IMR-90 (cell line): ENCODE data around the gene HOTAIR. TPM values are rescaled to one million over a fixed set of nuclear protein-coding genes. Genes with fewer than 3 reads are reported as not detected.

Experiments
- ATAC-seq: fragments of 200-7000 bp; cut with Tn5 transposase; 2 replicates; pipeline ENCODE4 v1.9.1; 2020; ENCODE audit warnings: low read depth, mild to moderate bottlenecking, moderate library complexity
- BruUV-seq: library from RNA; stranded (reverse); fragments of 400-500 nt; replicated peaks from 2 replicates; lab custom pipeline; 2021; lab: Mats Ljungman, UMichigan
- CTCF ChIA-PET: fragments of 300-600 bp; formaldehyde crosslinking; extraction: SDS; loops from one replicate; lab custom pipeline; 2021; ENCODE audit warnings: antibody characterized with exemption; lab: Yijun Ruan, JAX
- POLR2A ChIA-PET: fragments of 300-600 bp; sonication (Branson Sonifier 250); formaldehyde crosslinking; loops from one replicate; lab custom pipeline; 2022; ENCODE audit warnings: antibody characterized with exemption; ENCODE audit not compliant: unreplicated experiment; lab: Charles Lee
- DNase-seq: peaks from one replicate; pipeline ENCODE4 v3.0.0; 2013
- H2AFZ ChIP-seq: replicated peaks from 2 replicates; pipeline ENCODE3; 2013; ENCODE audit warnings: low read length, mild to moderate bottlenecking; ENCODE audit not compliant: poor library complexity
- H2AK5ac ChIP-seq: 2 replicates; pipeline ENCODE4 v1.6.1; 2013; ENCODE audit warnings: low read depth, low read length, inconsistent platforms
- H2AK9ac ChIP-seq: replicated peaks from 2 replicates; pipeline ENCODE3; 2013; ENCODE audit warnings: mild to moderate bottlenecking, low read depth, low read length, moderate library complexity; ENCODE audit not compliant: poor library complexity
- H2BK120ac ChIP-seq: 2 replicates; pipeline ENCODE4 v1.6.1; 2013; ENCODE audit warnings: low read depth, low read length, inconsistent platforms
- H2BK15ac ChIP-seq: 3 replicates; pipeline ENCODE4 v1.6.1; 2013; ENCODE audit warnings: low read depth, low read length, inconsistent platforms
- H2BK20ac ChIP-seq: 2 replicates; pipeline ENCODE4 v1.6.1; 2013; ENCODE audit warnings: low read depth, mild to moderate bottlenecking, inconsistent platforms, low read length, moderate library complexity
- H2BK5ac ChIP-seq: 2 replicates; pipeline ENCODE4 v1.6.1; 2013; ENCODE audit warnings: mild to moderate bottlenecking, low read depth, low read length, inconsistent platforms; ENCODE audit not compliant: poor library complexity, severe bottlenecking
- H3K14ac ChIP-seq: replicated peaks from 2 replicates; pipeline ENCODE4 v1.6.1; 2013; ENCODE audit warnings: low read depth, low read length, inconsistent platforms
- H3K18ac ChIP-seq: 2 replicates; pipeline ENCODE4 v1.6.1; 2013; ENCODE audit warnings: low read depth, low read length, control low read depth
- H3K23ac ChIP-seq: 2 replicates; pipeline ENCODE4 v1.6.1; 2013; ENCODE audit warnings: low read depth, low read length, inconsistent platforms
- H3K27ac ChIP-seq: 2 replicates; pipeline ENCODE4 v1.5.1; 2013; ENCODE audit warnings: mild to moderate bottlenecking, control low read depth, low read length; ENCODE audit not compliant: insufficient read depth
- H3K27me3 ChIP-seq: 2 replicates; pipeline ENCODE4 v1.6.1; 2013; ENCODE audit warnings: low read length; ENCODE audit not compliant: control insufficient read depth, insufficient read depth
- H3K36me3 ChIP-seq: 2 replicates; pipeline ENCODE4 v1.6.1; 2013; ENCODE audit warnings: low read length, mixed read lengths; ENCODE audit not compliant: control insufficient read depth, insufficient read depth
- H3K4ac ChIP-seq: 2 replicates; pipeline ENCODE4 v1.6.1; 2013; ENCODE audit warnings: low read depth, low read length, inconsistent platforms
- H3K4me1 ChIP-seq: 2 replicates; pipeline ENCODE4 v1.6.1; 2013; ENCODE audit warnings: low read length, mixed read lengths; ENCODE audit not compliant: control insufficient read depth, insufficient read depth
- H3K4me2 ChIP-seq: 2 replicates; pipeline ENCODE4 v1.6.1; 2013; ENCODE audit warnings: low read depth, mild to moderate bottlenecking, control low read depth, low read length, moderate library complexity
- H3K4me3 ChIP-seq: 2 replicates; pipeline ENCODE4 v1.5.1; 2013; ENCODE audit warnings: low read depth, mild to moderate bottlenecking, control low read depth, low read length, moderate library complexity; ENCODE audit not compliant: insufficient read depth
- H3K56ac ChIP-seq: 2 replicates; pipeline ENCODE4 v1.6.1; 2013; ENCODE audit warnings: low read length, inconsistent platforms; ENCODE audit not compliant: insufficient read depth; ENCODE audit errors: extremely low read depth
- H3K79me1 ChIP-seq, 2 experiments: 2 replicates each; pipeline ENCODE4 v1.6.1; 2013; ENCODE audit warnings: low read length in 2 of 2, inconsistent platforms in 1 of 2, low read depth in 1 of 2
- H3K9ac ChIP-seq: 2 replicates; pipeline ENCODE4 v1.6.1; 2013; ENCODE audit warnings: low read depth, low read length, control low read depth
- H3K9me1 ChIP-seq: 2 replicates; pipeline ENCODE4 v1.6.1; 2013; ENCODE audit warnings: low read length, inconsistent platforms; ENCODE audit not compliant: insufficient read depth
- H3K9me3 ChIP-seq: 2 replicates; pipeline ENCODE4 v1.6.1; 2013; ENCODE audit warnings: low read length; ENCODE audit not compliant: control insufficient read depth, insufficient read depth
- H4K20me1 ChIP-seq: 2 replicates; pipeline ENCODE4 v1.6.1; 2013; ENCODE audit warnings: low read length, inconsistent platforms; ENCODE audit not compliant: insufficient read depth
- H4K5ac ChIP-seq: 2 replicates; pipeline ENCODE4 v1.6.1; 2013; ENCODE audit warnings: mild to moderate bottlenecking, low read depth, low read length, control low read depth
- H4K8ac ChIP-seq, 2 experiments: 2 replicates each; pipeline ENCODE4 v1.6.1; 2013; ENCODE audit warnings: low read depth in 2 of 2, low read length in 2 of 2, control low read depth in 1 of 2, inconsistent platforms in 1 of 2
- H4K91ac ChIP-seq: 2 replicates; pipeline ENCODE4 v1.6.1; 2013; ENCODE audit warnings: low read depth, low read length, inconsistent platforms; ENCODE audit not compliant: insufficient read depth
- BHLHE40 ChIP-seq: fragments of 150-350 bp; IDR thresholded peaks from 2 replicates; pipeline ENCODE4 v1.6.1; 2016; ENCODE audit warnings: mild to moderate bottlenecking, low read depth, low read length
- FOS ChIP-seq: fragments of 150-350 bp; IDR thresholded peaks from 2 replicates; pipeline ENCODE4 v1.6.1; 2016; ENCODE audit warnings: low read depth, low read length
- NFE2L2 ChIP-seq: fragments of 150-350 bp; IDR thresholded peaks from 2 replicates; pipeline ENCODE4 v1.6.1; 2016; ENCODE audit warnings: low read depth, mild to moderate bottlenecking, low read length
- WGBS, 2 experiments: methylation state at CpG; one replicate each; pipeline versions ENCODE4 v1.1.5 to v1.1.7; 2013; ENCODE audit warnings: missing lambda C conversion rate in 2 of 2; ENCODE audit not compliant: insufficient read length in 1 of 2; ENCODE audit errors: extremely low coverage in 2 of 2; 5-methylcytosine and 5-hydroxymethylcytosine counted together
- dilution Hi-C: fragments of 300-500 bp; cut with HindIII; formaldehyde crosslinking; loops from one replicate; pipeline ENCODE4 v1.14.3; 2018; ENCODE audit warnings: low sequenced_read_pairs; ENCODE audit not compliant: unreplicated experiment
- in situ Hi-C: fragments of 300-500 bp; cut with MboI; formaldehyde crosslinking; loops from 3 replicates; pipeline ENCODE4 v1.14.3; 2019; ENCODE audit warnings: low sequenced_read_pairs, inconsistent platforms, mixed read lengths
- intact Hi-C: fragments of 100-400 bp; cut with micrococcal nuclease; formaldehyde crosslinking; loops from 2 replicates; pipeline ENCODE4 v1.10.0; 2022
- polyA plus RNA-seq, 3 experiments: library from polyadenylated mRNA; depleted of rRNA; stranded (reverse); fragments of >200 nt; gene quantifications; 2 replicates each; pipeline ENCODE4 v1.2.3, GENCODE V29; 2012; ENCODE audit warnings: low replicate concordance in 1 of 3
- total RNA-seq: library from RNA; depleted of rRNA; stranded (reverse); fragments of >200 nt; gene quantifications from 2 replicates; pipeline ENCODE4 v1.2.3, GENCODE V29; 2012

The HOTAIR gene
- total and polyA plus RNA-seq, 2 of the 4 experiments (the other 2 are of a cell fraction) = not detected

DNA sequence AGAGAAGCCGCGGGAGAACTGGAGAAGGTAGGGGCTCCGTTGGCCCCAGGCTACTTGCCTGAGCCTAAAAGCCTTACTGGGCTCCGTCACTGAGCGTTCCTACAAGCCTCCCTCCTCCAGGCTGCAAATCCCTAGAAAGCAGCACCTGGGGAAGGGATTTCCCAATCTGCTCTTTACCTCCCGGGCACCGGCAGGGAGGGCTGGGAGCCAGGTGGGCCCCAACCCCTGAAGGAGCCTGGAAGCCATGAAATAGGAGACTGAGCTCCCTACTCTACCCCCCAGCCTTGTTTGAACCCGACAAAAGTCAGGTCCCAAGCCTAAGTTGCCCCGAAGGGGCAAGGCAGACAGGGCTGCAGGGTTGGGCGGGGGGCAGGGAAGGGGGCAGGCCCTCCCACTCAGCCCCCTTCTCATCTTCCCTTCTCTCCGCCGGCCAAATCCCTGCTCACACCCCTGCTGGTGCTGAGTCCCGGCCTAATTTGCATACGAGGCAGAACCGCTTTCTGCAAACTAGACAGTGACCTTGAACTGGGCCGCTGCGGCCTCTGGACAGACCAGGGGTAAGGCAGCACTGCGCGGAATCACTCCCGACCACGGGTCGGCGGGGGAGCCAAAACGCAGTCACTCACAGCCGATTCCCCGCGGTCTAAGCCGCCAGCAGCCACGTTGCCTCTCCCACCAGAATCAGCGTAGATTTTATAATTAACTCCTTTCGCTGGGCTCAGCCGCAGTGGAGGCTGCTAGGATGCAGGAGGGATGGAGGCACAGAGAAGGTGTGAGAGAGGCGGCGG is 23.8 kb downstream of the HOTAIR start:
- Histone ChIP-seq H4K91ac (no peak overlapping the region), H4K8ac (no peak overlapping the region), H2BK20ac (no peak overlapping the region), H3K23ac (no peak overlapping the region), H3K27ac (no peak overlapping the region), H3K56ac (no peak overlapping the region), H2AFZ (no peak overlapping the region), H4K20me1 (no peaks in the 10 kb centered on the region), H3K36me3 (no peaks in the 10 kb centered on the region), H4K5ac (no peak overlapping the region), H3K18ac (no peak overlapping the region), H3K4me3 (no peak overlapping the region), H3K9me1 (no peaks in the 10 kb centered on the region), H3K79me1 (no peaks in the 10 kb centered on the region), H2AK5ac (no peak overlapping the region), H3K4ac (no peak overlapping the region), H3K4me2 (no peak overlapping the region), H3K14ac (no peak overlapping the region), H2BK15ac (no peak overlapping the region), H3K27me3 (peaks cover 94% of the 10 kb centered on the region), H3K9ac (no peak overlapping the region), H3K9me3 (peaks cover 4% of the 10 kb centered on the region; the same call in 1 of the 2 replicates), H3K4me1 (no peaks in the 10 kb centered on the region), H2AK9ac (no peak overlapping the region), H2BK5ac (no peak overlapping the region), H2BK120ac (no peak overlapping the region)
- dilution Hi-C loops (no loop called here), intact Hi-C loops (no loop called here), in situ Hi-C loops (no loop called here)
- TF ChIP-seq NFE2L2 (no peak), BHLHE40 (no peak), FOS (no peak)
- DNase-seq (no peak), ATAC-seq (no peak)
- BruUV-seq = no TSS peak
- ChIA-PET CTCF (no interaction called here), POLR2A (no interaction called here)
- WGBS, 2 experiments = 0% methylated on average over 5 of the region's 34 CpGs; no CpG with 5 or more reads in 1 of the 2 experiments
